HG03575 (cell line): Measurements from ENCODE around the gene HRH2.

Experiments used
- ATAC-seq: cut with Tn5 transposase; IDR thresholded peaks from one replicate; pipeline ENCODE4 v1.9.1; 2021; ENCODE audit not compliant: unreplicated experiment, insufficient number of reproducible peaks, low FRiP score; ENCODE audit errors: extremely low read depth

The HRH2 gene

GRCh38 chr5:175688352-175689146, 30.7 kb downstream of the HRH2 start:
- ATAC-seq, result no peak

GRCh38 chr5:175689147-175689991, 31.5 kb downstream of the HRH2 start:
- no peak for ATAC-seq

- ATAC-seq, result no peak
Observed at GRCh38 chr5:175690025-175690424, 32.2 kb downstream of the HRH2 start.

GRCh38 chr5:175690586-175690985, 32.7 kb downstream of the HRH2 start:
- ATAC-seq, result no peak

GRCh38 chr5:175691761-175692160, 33.9 kb downstream of the HRH2 start:
- ATAC-seq, result no peak

- no peak for ATAC-seq
Observed at GRCh38 chr5:175692235-175692995, 34.5 kb downstream of the HRH2 start.

- no peak for ATAC-seq
Observed at GRCh38 chr5:175692996-175693710, 35.3 kb downstream of the HRH2 start.

GRCh38 chr5:175693741-175694140, 35.9 kb downstream of the HRH2 start:
- ATAC-seq, result no peak

GRCh38 chr5:175694371-175695160, 36.7 kb downstream of the HRH2 start:
- ATAC-seq, result no peak

GRCh38 chr5:175695161-175696126, 37.6 kb downstream of the HRH2 start:
- no peak for ATAC-seq

GRCh38 chr5:175696139-175696854, 38.4 kb downstream of the HRH2 start:
- no peak for ATAC-seq

GRCh38 chr5:175696855-175697198, 39.0 kb downstream of the HRH2 start:
- no peak for ATAC-seq

GRCh38 chr5:175697846-175698245, 40.0 kb downstream of the HRH2 start:
- no peak for ATAC-seq

GRCh38 chr5:175698401-175699115, 40.7 kb downstream of the HRH2 start:
- no peak for ATAC-seq

GRCh38 chr5:175700991-175701390, 43.1 kb downstream of the HRH2 start:
- no peak for ATAC-seq

- no peak for ATAC-seq
Observed at GRCh38 chr5:175701797-175702196, 43.9 kb downstream of the HRH2 start.
